GM21786 (cell line): ENCODE data around the gene LRIG1.

Experiments
- ATAC-seq: cut with Tn5 transposase; IDR thresholded peaks from one replicate; pipeline ENCODE4 v1.9.1; 2021; ENCODE audit not compliant: unreplicated experiment

LRIG1 gene

GRCh38 chr3:66490984-66491383, 9.8 kb downstream of the LRIG1 start:
- no peak for ATAC-seq

DNA sequence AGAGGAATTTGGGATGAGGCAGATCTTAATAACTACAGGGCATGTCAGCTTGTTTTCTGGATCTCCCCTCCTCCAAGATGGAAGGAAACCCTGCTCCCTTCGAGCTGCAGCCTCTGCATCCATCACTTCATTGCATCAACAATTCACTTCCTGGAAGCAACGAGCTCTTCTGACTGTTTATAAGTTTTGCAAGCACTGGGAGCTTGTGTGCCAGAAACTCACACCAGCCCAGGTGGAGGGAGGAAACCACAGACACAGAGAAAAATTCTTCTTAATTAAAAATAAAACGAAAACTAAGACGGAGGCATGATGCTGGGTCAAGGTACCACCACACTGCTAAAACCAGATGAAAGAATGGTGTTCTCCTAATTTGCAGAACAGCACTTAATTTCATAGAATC, 10.6 kb downstream of the LRIG1 start:
- ATAC-seq, result peak; percentile 41

DNA sequence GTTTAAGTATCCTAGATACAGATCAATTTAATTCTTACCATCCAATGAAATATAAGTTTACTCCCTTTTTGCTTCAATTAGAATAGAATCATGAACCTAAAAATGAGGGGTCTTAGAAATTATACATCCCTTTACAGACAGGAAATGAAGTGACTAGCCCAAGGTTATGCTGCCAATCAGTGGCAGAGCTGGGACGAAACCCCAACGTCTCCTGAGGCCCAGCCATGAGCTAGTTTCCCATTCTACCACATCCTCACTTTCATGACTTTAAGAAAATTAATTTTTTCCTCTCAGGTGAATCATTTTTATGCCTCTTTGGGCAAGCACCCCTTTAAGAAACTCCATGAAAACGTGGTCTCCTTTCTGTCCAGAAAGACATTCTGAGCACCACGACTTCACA, 11.2 kb downstream of the LRIG1 start:
- ATAC-seq, result no peak

- ATAC-seq, result no peak
Observed at GRCh38 chr3:66489115-66489514, 11.7 kb downstream of the LRIG1 start.

- peak; percentile 38 for ATAC-seq
Observed at GRCh38 chr3:66488492-66488891, 12.3 kb downstream of the LRIG1 start.

DNA sequence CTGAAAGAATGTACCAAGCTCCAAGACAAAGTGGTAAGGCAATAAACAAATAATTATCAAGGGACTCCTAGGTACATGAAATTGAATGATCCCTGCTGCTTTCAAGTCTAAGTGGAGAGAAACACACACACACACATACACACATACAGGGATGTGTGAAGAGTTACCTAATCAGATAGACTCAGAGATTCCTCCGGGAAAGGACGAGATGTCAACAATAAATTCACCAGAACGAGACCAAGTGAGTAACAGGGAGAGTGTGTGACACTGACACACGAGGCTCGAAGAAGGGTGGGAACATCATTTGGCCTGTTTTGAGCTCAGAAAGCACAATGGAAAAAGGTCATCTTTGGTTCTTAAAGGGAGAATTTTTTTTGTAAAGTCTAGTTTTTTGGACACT, 13.4 kb downstream of the LRIG1 start:
- no peak for ATAC-seq

GRCh38 chr3:66486646-66487045, 14.2 kb downstream of the LRIG1 start:
- ATAC-seq, result no peak

GRCh38 chr3:66486202-66486601, 14.6 kb downstream of the LRIG1 start:
- ATAC-seq, result no peak

DNA sequence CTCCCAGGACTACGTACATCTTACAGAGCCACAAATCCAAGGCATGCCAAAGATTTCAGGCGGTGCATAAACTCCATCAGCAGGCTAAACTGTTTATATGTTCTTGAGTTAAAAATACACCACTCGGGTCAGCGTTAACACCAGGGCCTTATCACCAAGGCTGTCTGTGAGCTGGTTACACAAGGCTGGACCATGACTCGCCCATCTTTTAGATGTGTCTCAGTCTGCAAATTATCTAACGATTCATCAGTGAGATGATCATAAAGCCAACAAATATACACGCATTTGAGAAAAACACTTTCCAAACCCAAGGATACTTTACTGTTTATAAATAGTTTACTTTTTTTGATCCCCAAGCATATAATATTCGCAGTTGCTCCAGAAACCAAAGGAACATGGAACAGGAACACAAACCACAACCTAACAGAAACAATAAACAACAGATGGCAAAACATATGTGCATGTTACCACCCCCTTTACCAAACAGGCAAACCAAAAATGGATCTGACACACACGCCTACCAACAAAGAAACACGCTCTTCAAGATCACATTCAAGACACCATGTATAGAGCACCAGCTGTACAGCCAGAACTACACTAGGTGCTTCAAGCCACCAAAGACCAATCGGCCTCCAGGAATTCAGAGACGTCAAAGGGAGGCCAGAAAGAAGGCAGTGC, 15.4 kb downstream of the LRIG1 start:
- no peak for ATAC-seq

DNA sequence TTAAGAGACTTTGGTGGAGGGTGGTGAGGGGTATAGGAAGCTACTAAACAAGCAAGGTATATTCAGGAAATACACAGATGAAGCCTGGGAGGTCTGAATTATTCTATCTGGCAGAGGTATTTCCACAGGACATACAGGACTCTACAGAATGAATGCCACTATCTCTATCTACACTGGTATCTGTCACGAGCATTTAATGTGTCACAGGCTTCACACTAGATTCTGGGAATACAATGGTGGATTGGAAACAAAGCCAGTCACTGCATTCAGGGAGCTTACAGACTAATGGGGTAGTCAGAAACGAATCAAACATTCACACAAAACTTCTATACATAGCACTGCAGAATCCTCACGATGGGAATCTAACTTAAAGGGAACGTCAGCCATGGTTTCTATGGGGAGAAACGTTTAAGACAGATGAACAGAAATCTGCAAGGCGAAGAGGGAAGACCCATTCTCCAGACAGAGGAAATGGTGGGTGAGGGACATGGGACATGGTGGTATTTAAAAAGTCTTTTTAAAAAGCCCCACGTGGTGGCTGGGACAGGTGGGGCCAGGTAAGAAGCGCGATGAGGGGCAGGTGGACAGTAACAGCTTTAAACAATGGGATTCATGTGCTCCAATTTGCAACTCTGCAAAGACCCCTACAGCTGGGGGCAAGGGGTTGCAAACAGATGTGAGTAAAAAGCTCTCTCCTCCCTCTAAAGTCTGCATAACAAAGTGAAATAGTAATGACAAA, 16.5 kb downstream of the LRIG1 start:
- no peak for ATAC-seq

DNA sequence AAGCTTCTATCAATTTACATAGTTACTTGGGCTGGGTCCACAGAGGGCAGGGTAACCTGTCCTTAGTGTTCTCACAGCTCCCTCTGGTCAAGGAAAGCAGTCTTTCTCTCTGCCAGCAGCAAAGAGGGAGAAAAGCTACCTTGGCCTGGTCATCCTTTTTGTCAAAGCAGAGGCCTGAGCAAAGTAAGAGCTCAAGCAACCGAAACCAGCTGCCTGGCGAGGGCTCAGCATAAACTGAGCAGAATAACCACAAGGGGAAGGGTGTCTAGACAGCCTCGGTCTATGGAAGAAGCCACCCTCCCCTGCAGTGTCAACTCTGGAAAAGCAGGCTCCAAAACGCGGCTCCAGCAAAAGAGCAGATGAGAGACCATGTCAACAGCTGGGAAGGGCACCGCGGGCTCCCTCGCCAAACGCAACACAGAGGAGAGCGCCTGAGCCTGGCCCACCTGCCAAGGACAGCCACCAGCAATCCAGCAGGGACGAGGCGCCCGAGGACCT, 17.4 kb downstream of the LRIG1 start:
- ATAC-seq, result peak; percentile 41

DNA sequence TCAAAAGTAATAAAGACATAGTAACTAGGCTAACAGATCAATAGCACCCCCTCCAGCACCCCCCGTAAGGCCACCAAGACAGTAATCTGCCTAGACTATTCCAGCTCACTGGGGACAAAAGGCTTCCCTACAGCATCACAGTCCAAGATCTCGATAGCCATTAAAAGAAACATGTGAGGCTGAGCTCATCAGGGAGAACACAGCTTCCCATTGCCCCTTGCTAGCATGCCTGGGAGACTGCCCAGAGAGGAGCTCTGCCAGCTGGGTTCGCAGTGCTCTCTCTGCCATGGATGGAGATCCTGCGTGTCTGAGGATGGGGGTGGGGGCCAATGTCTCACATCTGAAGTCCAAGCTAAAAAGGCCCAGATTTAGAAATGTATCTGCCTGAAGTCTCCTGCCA, 17.8 kb downstream of the LRIG1 start:
- no peak for ATAC-seq

- no peak for ATAC-seq
Observed at GRCh38 chr3:66482018-66482404, 18.8 kb downstream of the LRIG1 start.

- ATAC-seq, result no peak
Observed at GRCh38 chr3:66481071-66482017, 19.5 kb downstream of the LRIG1 start.

DNA sequence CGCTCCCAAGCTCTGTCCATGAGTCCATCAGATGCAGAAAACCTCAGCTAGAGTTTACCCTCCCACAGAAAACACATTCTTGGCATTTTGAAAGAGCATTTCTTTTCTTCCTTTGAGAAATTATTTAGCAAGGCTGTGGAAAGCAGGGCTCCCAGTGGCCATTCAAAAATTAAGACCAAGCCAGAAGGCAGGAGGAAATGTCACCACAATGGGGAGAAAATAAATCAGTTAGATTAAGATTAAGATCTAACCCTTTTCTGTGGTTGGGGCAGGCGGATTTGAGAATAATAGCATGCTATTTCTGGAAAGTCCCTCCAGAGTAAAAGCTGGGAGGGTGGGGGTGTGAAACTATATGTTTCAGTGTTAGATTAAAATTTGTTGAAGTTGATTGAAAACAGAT, 20.2 kb downstream of the LRIG1 start:
- no peak for ATAC-seq

DNA sequence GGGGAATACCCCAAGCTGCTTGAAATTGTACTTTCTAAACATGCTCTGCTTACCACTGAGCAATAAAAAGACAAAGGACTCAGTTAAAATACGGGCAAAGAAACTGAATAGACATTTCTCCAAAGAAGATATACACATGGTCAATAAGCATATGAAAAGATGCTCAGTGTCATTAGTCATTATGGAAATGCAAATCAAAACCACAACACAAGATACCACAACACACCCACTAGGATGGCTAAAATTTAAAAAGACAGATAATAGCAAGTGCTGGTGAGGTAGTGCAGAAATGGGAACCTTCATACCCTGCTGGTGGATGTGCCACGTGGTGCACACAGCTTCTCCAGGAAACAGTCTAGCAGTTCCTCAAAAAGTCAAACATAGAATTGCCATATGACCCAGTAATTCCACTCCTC, 21.3 kb downstream of the LRIG1 start:
- peak; percentile 38 for ATAC-seq

DNA sequence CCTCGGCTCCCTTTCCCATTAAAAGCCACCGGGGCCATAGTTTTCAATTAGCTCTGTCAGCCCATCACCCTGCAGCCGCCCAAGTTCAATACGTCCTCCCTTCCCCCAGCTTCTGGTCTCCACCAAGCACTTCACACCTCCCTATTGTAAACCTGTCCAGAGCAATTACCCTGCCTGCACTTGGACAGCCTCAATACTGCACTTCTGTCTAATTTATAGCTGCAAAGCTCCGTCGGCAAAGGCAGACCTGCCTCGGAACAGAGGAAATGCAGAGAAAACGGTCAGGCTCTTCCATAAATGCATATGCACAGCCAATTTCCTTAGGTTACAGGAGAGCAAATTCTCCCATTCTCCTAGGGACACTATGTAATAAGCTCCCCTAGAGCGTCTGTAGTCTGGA, 21.9 kb downstream of the LRIG1 start:
- no peak for ATAC-seq

GRCh38 chr3:66477856-66478255, 23.0 kb downstream of the LRIG1 start:
- no peak for ATAC-seq

DNA sequence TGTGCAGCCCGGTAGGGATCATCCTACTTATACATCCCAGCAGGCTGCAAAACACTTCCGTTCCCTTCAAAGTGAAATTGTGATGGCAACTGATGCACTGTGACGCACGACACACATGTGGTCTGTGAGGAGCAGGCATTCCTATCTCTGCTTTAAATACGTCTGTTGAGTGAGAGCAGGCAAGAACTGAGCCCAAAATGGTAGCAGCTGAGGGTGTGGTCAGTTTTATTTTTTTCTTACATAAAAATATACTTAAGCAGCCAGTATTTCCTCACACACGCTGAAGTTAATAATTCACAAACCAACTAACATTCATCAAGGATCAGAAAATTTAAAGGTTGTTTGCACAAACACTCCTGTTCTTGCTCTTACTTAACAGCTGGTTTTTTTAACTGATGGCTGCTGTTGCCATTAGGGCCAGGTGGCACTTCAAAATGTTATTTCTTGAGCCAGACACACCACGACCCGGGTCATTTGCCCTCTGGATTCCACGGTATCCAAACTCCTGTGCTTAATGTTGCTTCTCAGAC, 23.9 kb downstream of the LRIG1 start:
- no peak for ATAC-seq

- ATAC-seq, result no peak
Observed at GRCh38 chr3:66475386-66476020, 25.3 kb downstream of the LRIG1 start.

DNA sequence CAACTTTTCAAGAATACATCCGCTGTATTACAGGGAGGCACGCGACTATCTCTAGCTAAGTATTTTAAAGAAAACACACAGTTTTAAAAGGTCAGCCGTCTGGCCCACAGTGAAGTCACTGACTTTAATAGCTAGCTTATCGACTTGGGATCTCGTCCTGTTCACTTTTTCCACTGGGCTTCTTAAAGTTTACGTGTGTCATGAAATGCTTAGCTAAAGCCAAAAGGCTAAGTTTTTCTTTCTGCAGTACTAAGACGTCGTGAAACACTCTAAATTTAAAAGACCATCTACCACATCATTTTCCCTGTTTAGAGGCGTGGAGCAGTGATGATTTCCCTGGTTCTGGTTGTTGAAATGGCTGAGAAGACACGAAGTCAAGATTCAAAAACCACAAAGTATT, 27.1 kb downstream of the LRIG1 start:
- ATAC-seq, result no peak
